Nephron (organoid): ENCODE measurements around the gene PITPNB.

Experiments used
- H3K27ac Mint-ChIP-seq, 3 experiments: 2 replicates each; pipeline ENCODE4 v1.8.0; 2020; ENCODE audit warnings: mixed read lengths in 3 of 3, mild to moderate bottlenecking in 2 of 3, moderate library complexity in 1 of 3
- H3K27me3 Mint-ChIP-seq: 2 replicates; pipeline ENCODE4 v1.8.0; 2021; ENCODE audit warnings: low read depth, mild to moderate bottlenecking, moderate library complexity, mixed read lengths
- H3K36me3 Mint-ChIP-seq: 2 replicates; pipeline ENCODE4 v1.8.0; 2020; ENCODE audit warnings: low read depth, mixed read lengths
- H3K4me1 Mint-ChIP-seq: 2 replicates; pipeline ENCODE4 v1.8.0; 2020; ENCODE audit warnings: mixed read lengths
- H3K4me3 Mint-ChIP-seq, 3 experiments: 2 replicates each; pipeline ENCODE4 v1.8.0; 2020; ENCODE audit warnings: mild to moderate bottlenecking in 3 of 3, mixed read lengths in 3 of 3, moderate library complexity in 2 of 3
- H3K9me3 Mint-ChIP-seq: 2 replicates; pipeline ENCODE4 v1.8.0; 2020; ENCODE audit warnings: mixed read lengths
- TF ChIP-seq, protein P1 (sequence below), 3 experiments: fragments of 200-600 bp; sonication (generic); IDR thresholded peaks; one replicate each; pipeline ENCODE4 v1.5.0; 2021; ENCODE audit warnings: antibody characterized with exemption in 3 of 3; ENCODE audit not compliant: unreplicated experiment in 3 of 3

Gene PITPNB

DNA sequence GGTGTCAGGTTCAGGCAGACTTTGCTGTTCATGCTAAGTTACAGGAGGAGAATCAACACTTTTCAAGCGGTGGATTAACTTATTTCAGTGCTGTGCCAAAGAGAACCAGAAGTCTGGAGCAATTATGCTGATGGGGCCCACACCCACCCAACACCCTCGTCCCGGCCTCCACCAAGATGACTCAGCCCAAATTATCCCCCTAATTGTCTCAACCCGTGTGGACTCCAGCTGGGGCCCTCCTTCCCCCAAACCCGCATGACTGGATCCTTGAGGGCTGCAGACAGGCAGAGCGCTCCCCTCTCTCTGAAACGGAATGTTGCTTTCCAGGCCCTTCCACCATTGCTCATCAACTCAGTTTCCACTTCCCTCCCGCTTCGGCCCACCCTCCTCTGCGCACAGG lies 82.9 kb downstream of the PITPNB start:
- peaks cover 20% of the 10 kb centered on the region for H3K36me3 Mint-ChIP-seq
- TF ChIP-seq, protein P1, sequence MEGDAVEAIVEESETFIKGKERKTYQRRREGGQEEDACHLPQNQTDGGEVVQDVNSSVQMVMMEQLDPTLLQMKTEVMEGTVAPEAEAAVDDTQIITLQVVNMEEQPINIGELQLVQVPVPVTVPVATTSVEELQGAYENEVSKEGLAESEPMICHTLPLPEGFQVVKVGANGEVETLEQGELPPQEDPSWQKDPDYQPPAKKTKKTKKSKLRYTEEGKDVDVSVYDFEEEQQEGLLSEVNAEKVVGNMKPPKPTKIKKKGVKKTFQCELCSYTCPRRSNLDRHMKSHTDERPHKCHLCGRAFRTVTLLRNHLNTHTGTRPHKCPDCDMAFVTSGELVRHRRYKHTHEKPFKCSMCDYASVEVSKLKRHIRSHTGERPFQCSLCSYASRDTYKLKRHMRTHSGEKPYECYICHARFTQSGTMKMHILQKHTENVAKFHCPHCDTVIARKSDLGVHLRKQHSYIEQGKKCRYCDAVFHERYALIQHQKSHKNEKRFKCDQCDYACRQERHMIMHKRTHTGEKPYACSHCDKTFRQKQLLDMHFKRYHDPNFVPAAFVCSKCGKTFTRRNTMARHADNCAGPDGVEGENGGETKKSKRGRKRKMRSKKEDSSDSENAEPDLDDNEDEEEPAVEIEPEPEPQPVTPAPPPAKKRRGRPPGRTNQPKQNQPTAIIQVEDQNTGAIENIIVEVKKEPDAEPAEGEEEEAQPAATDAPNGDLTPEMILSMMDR (IDR thresholded peaks at IDR 0.05; ENCODE audit: unreplicated experiment in 3 of 3), result no peak
- no peak overlapping the region for H3K4me3 Mint-ChIP-seq
- H3K27ac Mint-ChIP-seq, result peak overlapping the region in 1 of 3 experiments; percentile 48
- H3K27me3 Mint-ChIP-seq, result no peaks in the 10 kb centered on the region
- peaks cover 7% of the 10 kb centered on the region for H3K9me3 Mint-ChIP-seq
- peaks cover 9% of the 10 kb centered on the region for H3K4me1 Mint-ChIP-seq

DNA sequence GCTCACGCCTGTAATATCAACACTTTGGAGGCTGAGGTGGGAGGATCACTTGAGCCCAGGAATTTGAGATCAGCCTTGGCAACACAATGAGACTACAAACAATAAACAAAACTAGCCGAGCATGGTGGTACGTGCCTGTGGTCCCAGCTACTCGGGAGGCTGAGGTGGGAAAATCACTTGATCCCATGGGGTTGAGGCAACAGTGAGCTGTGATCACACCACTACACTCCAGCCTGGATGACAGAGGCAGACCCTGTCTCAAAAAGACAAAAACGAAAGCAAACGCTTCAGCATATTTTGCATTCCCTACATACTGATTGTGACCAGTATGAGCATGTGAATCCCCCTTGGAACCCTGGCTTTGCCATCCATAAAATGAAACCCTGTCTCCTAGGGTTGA lies 83.6 kb downstream of the PITPNB start:
- Mint-ChIP-seq H3K4me1 (peaks cover 8% of the 10 kb centered on the region), H3K4me3 (no peak overlapping the region), H3K36me3 (peaks cover 20% of the 10 kb centered on the region), H3K27ac (peak overlapping the region in 1 of 3 experiments; percentile 48), H3K27me3 (no peaks in the 10 kb centered on the region), H3K9me3 (peaks cover 7% of the 10 kb centered on the region)
- TF ChIP-seq, protein P1 (IDR thresholded peaks at IDR 0.05; ENCODE audit: unreplicated experiment in 3 of 3), result no peak

DNA sequence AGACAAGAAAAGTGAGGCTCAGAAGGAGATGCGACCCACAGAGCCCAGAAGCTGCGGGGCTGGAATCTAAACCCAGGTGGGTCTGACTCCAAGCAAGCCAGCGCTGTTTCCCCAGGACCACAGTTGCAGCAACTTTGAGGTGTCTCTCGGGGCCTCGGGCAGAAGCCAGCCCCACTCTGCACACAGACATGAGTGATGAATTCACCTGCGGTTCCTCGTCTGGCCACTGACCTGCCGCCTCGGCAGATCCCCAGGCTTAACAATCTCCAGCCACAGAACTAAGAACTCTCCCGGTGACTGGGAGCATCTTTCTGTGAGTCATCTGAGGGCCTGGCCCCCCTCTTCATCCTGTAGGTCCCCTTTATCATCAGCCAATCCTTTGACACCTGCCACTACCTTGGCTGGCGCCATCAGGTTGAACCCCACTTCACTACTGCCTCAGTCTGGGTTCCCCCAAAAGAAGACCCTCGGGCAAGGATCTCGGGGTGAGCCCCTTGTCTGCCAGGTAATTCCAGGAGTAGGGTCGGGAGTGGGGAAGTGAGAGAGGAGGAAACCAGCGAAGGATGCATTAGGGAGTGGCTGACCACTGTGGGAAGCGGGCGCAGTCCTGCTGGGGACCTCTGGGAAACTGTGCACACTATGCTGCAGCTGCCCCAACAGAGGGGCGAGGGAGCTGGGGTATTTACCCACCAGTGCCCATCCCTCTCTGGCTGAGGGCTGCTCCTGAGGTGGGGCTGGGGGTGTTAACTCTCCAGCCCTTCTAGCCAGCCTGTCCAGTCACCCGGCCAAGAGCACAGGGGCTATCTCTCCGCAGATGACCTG lies 84.5 kb downstream of the PITPNB start:
- no peak overlapping the region for H3K27ac Mint-ChIP-seq
- H3K4me3 Mint-ChIP-seq, result no peak overlapping the region
- no peaks in the 10 kb centered on the region for H3K27me3 Mint-ChIP-seq
- H3K9me3 Mint-ChIP-seq, result peaks cover 7% of the 10 kb centered on the region
- TF ChIP-seq, protein P1 (IDR thresholded peaks at IDR 0.05; ENCODE audit: unreplicated experiment in 3 of 3), result no peak
- H3K36me3 Mint-ChIP-seq, result peaks cover 16% of the 10 kb centered on the region
- peaks cover 8% of the 10 kb centered on the region for H3K4me1 Mint-ChIP-seq

DNA sequence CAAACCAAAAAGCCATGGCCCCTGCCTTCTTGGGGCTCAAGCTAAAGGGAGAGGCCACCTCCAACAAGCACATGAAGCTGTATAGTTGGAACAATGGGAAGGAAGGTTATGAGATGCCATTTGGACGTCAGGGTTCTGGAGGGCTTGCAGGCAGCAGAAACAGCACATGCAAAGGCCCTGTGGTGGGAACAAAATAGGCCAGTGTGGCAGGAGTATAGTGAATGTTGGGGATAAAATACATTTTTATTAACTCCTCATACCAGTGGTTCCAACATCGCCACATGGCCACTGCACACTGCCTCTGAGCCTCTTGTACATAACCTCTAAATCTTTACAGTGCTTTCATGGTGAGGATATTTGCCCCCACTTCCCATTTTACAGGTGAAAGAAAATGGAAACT lies 85.3 kb downstream of the PITPNB start:
- H3K27ac Mint-ChIP-seq, result no peak overlapping the region
- peaks cover 6% of the 10 kb centered on the region for H3K27me3 Mint-ChIP-seq
- TF ChIP-seq, protein P1 (IDR thresholded peaks at IDR 0.05; ENCODE audit: unreplicated experiment in 3 of 3), result no peak
- H3K36me3 Mint-ChIP-seq, result peaks cover 13% of the 10 kb centered on the region
- peaks cover 6% of the 10 kb centered on the region for H3K9me3 Mint-ChIP-seq
- peaks cover 8% of the 10 kb centered on the region for H3K4me1 Mint-ChIP-seq
- no peak overlapping the region for H3K4me3 Mint-ChIP-seq

DNA sequence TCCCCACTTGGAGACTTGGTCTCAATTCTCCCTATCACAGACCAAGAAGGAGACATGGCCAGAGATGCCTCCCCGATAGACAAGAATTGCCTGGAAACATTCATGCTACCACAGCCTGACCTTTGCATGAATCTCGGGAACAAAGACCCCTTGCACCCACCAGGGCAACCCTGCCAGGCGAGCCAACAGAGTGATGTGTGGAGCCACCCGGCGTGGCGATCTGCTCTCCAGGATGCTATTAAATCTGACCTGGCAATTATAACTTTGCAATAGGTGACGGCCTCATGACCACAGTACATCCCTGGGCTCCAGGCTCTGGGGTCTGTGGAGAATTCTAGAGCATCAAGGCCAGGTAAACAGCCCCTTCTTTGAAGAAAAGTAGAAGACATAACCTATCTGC lies 86.5 kb downstream of the PITPNB start:
- Mint-ChIP-seq H3K4me1 (peaks cover 13% of the 10 kb centered on the region), H3K27me3 (peaks cover 8% of the 10 kb centered on the region), H3K9me3 (peaks cover 2% of the 10 kb centered on the region), H3K36me3 (peaks cover 7% of the 10 kb centered on the region), H3K27ac (no peak overlapping the region), H3K4me3 (no peak overlapping the region)
- TF ChIP-seq, protein P1 (IDR thresholded peaks at IDR 0.05; ENCODE audit: unreplicated experiment in 3 of 3), result no peak

DNA sequence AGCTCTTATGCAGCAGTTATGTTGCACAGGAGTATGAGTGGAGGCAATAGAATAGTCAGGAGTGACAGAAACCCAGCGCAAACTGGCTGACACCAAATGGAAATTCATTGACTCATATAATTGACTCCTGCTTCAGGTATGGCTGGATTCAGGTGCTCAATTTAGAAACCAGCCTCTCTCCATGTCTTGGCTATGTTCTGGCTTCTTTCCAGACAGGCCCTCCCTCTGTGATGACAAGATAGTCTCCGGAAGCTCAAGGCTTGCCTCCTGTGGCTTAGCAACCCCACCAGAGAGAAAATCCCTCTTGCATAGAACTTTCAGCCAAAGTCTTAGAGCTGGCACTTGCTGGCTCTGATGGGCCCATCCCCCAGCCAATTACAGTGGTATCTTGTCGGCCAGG lies 89.4 kb downstream of the PITPNB start:
- TF ChIP-seq, protein P1 (IDR thresholded peaks at IDR 0.05; ENCODE audit: unreplicated experiment in 3 of 3), result no peak
- Mint-ChIP-seq H3K4me1 (peaks cover 8% of the 10 kb centered on the region), H3K36me3 (no peaks in the 10 kb centered on the region), H3K27ac (peak overlapping the region in 1 of 3 experiments; percentile 18), H3K27me3 (peaks cover 17% of the 10 kb centered on the region), H3K9me3 (no peaks in the 10 kb centered on the region), H3K4me3 (no peak overlapping the region)
